K562 (cell line): ENCODE measurements around the gene TANK. TPM values are rescaled to one million over a fixed set of nuclear protein-coding genes. Genes with fewer than 3 reads are reported as not detected.

Experiments used
- ATAC-seq: fragments of 200-7000 bp; cut with Tn5 transposase; 3 replicates; pipeline ENCODE4 v1.9.1; 2020; ENCODE audit warnings: moderate library complexity
- BruUV-seq: library from RNA; stranded (reverse); fragments of 400-500 nt; replicated peaks from 2 replicates; lab custom pipeline; 2021; lab: Mats Ljungman, UMichigan
- CTCF ChIA-PET: fragments of 300-600 bp; formaldehyde crosslinking; extraction: SDS; loops from one replicate; lab custom pipeline; 2021; ENCODE audit warnings: low intra/inter-chr PET ratio; lab: Yijun Ruan, JAX
- POLR2A ChIA-PET: fragments of 300-600, 350-650 bp; sonication (Branson Sonifier 250); formaldehyde crosslinking; extraction: SDS; loops from one replicate; lab custom pipeline; 2021; ENCODE audit warnings: antibody characterized with exemption, inconsistent platforms; lab: Yijun Ruan, JAX
- DNase-seq, 4 experiments: peaks; one replicate each; pipeline versions ENCODE4 v3.0.0 to v3.0.0-alpha.2; 2011 to 2018; ENCODE audit warnings: low spot score in 3 of 4, mixed read lengths in 3 of 4; ENCODE audit errors: extremely low read depth in 1 of 4
- FAIRE-seq: peaks from 2 replicates; lab custom pipeline; 2011; peaks lifted over from hg19 to GRCh38; lab: Jason Lieb, UNC
- H2AFZ ChIP-seq: 2 replicates; pipeline ENCODE4 v1.6.0; 2011; ENCODE audit warnings: low read depth, low read length, control low read depth, inconsistent platforms
- H3K27ac ChIP-seq: fragments of 200-600 bp; 3 replicates; pipeline ENCODE4 v1.8.0; 2011; ENCODE audit warnings: low read depth, mild to moderate bottlenecking, control low read depth, inconsistent platforms, low read length, moderate library complexity, mixed read lengths; ENCODE audit errors: extremely low read depth
- H3K27me3 ChIP-seq, 2 experiments: fragments of 300-600 bp in 1 of 2; 2 replicates in 1 of 2; 3 replicates in 1 of 2; pipeline versions ENCODE4 v1.6.0 to v1.8.0; 2011; ENCODE audit warnings: inconsistent platforms in 2 of 2, low read length in 2 of 2, mild to moderate bottlenecking in 1 of 2, mixed read lengths in 1 of 2, moderate library complexity in 1 of 2; ENCODE audit not compliant: control insufficient read depth in 2 of 2, insufficient read depth in 2 of 2
- H3K36me3 ChIP-seq: fragments of 300-600 bp; 3 replicates; pipeline ENCODE4 v1.8.0; 2011; ENCODE audit warnings: mild to moderate bottlenecking, low read length, inconsistent platforms; ENCODE audit not compliant: control insufficient read depth, insufficient read depth
- H3K4me1 ChIP-seq, 2 experiments: fragments of 200-600 bp in 1 of 2; replicated peaks in 1 of 2; 2 replicates in 1 of 2; 3 replicates in 1 of 2; pipeline versions ENCODE4 v1.5.1 to v1.8.0; 2011; ENCODE audit warnings: inconsistent platforms in 2 of 2, low read length in 2 of 2, mild to moderate bottlenecking in 1 of 2, mixed read lengths in 1 of 2, moderate library complexity in 1 of 2; ENCODE audit not compliant: control insufficient read depth in 2 of 2, insufficient read depth in 2 of 2
- H3K4me2 ChIP-seq: 2 replicates; pipeline ENCODE4 v1.6.1; 2011; ENCODE audit warnings: low read length, control low read depth, inconsistent platforms, mixed read lengths; ENCODE audit not compliant: insufficient read depth
- H3K4me3 ChIP-seq: fragments of 200-600 bp; sonication (generic), shearing (Covaris generic); 2 replicates; pipeline ENCODE4 v1.5.1; 2016; ENCODE audit warnings: control low read depth, inconsistent platforms
- H3K79me2 ChIP-seq: fragments of 200-600 bp; 3 replicates; pipeline ENCODE4 v1.8.0; 2011; ENCODE audit warnings: low read length, inconsistent platforms; ENCODE audit not compliant: control insufficient read depth, insufficient read depth
- H3K9ac ChIP-seq, 2 experiments: 2 replicates each; pipeline versions ENCODE4 v1.6.0 to v1.6.1; 2011; ENCODE audit warnings: low read depth in 2 of 2, low read length in 2 of 2, control low read depth in 1 of 2, inconsistent platforms in 1 of 2, mild to moderate bottlenecking in 1 of 2, mixed read lengths in 1 of 2; ENCODE audit not compliant: insufficient read depth in 1 of 2
- H3K9me1 ChIP-seq: one replicate; pipeline ENCODE4 v1.6.0; 2011; ENCODE audit warnings: inconsistent platforms, mild to moderate bottlenecking, low read length, moderate library complexity; ENCODE audit not compliant: control insufficient read depth, insufficient read depth
- H3K9me3 ChIP-seq: replicated peaks from 2 replicates; pipeline ENCODE4 v1.5.1; 2011; ENCODE audit warnings: low read depth, low read length, inconsistent platforms; ENCODE audit not compliant: control insufficient read depth, insufficient read depth
- H4K20me1 ChIP-seq: replicated peaks from 2 replicates; pipeline ENCODE4 v1.6.1; 2011; ENCODE audit warnings: low read length, inconsistent platforms, mixed read lengths; ENCODE audit not compliant: control insufficient read depth, insufficient read depth
- GATA2 ChIP-seq: sonication (generic); formaldehyde crosslinking; IDR thresholded peaks from 2 replicates; pipeline ENCODE4 v1.4.0; 2020; ENCODE audit warnings: mild to moderate bottlenecking, missing genetic modification reagents
- MTA2 ChIP-seq: fragments of 450-650 bp; IDR thresholded peaks from 2 replicates; pipeline ENCODE4 v1.6.1; 2016; ENCODE audit warnings: low read depth
- NR3C1 ChIP-seq: sonication (generic); formaldehyde crosslinking; IDR thresholded peaks from 2 replicates; pipeline ENCODE4 v1.8.1; 2022; ENCODE audit warnings: missing genetic modification reagents
- ZNF318 ChIP-seq, 2 experiments: fragments of 450-650 bp; IDR thresholded peaks; 2 replicates each; pipeline ENCODE4 v1.6.1; 2016; ENCODE audit warnings: mild to moderate bottlenecking in 2 of 2, borderline replicate concordance in 1 of 2, low read depth in 1 of 2, moderate library complexity in 1 of 2
- WGBS: fragments of 100-300 bp; shearing (Covaris generic); methylation state at CpG from one replicate; pipeline ENCODE4 v1.1.6; 2016; ENCODE audit warnings: low coverage, mixed read lengths; ENCODE audit not compliant: insufficient coverage; ENCODE audit errors: missing lambda C conversion rate; 5-methylcytosine and 5-hydroxymethylcytosine counted together
- in situ Hi-C: fragments of 300-500 bp; cut with MboI; formaldehyde crosslinking; loops from 4 replicates; pipeline ENCODE4 v1.15.0; 2018; ENCODE audit warnings: inconsistent platforms, mixed read lengths
- intact Hi-C: fragments of 100-400 bp; cut with micrococcal nuclease; formaldehyde crosslinking; loops from 2 replicates; pipeline ENCODE4 v1.14.2; 2022
- polyA plus RNA-seq, 8 experiments: library from polyadenylated mRNA; depleted of rRNA in 4 of 8; stranded (reverse) in 5 of 8; unstranded in 3 of 8; fragments of >200 nt; fragmentation: Nextera tagmentation in 2 of 8; fragmentation: Illumina TruSeq in 1 of 8; extraction: Ambion mirVana in 2 of 8; extraction: Trizol in 1 of 8; gene quantifications; 2 replicates each; pipeline versions ENCODE4 v1.2.1 to v1.2.3, GENCODE V29; 2011 to 2014; ENCODE audit warnings: inconsistent platforms in 1 of 8, missing spikeins in 1 of 8
- total RNA-seq, 7 experiments: library from RNA; depleted of rRNA in 6 of 7; stranded (reverse); fragments of >200 nt in 6 of 7; fragmentation: Illumina TruSeq in 2 of 7; extraction: Trizol in 2 of 7; gene quantifications; 2 replicates each; pipeline versions ENCODE4 v1.2.1 to v1.2.3, GENCODE V29; 2011 to 2021; ENCODE audit warnings: low replicate concordance in 1 of 7

TANK gene
- total and polyA plus RNA-seq, 9 of the 15 experiments (the other 6 are each of a cell fraction or from before 2014, with no cell fraction given), result 43.0 to 91.5 (median 54.4) TPM

- Histone ChIP-seq H3K27me3 (no peaks in the 10 kb centered on the region), H3K36me3 (peaks cover 34% of the 10 kb centered on the region; the same call in 2 of the 3 replicates), H3K4me2 (no peak overlapping the region), H3K4me3 (no peak overlapping the region), H3K9me3 (no peaks in the 10 kb centered on the region), H3K27ac (no peak overlapping the region), H3K79me2 (no peaks in the 10 kb centered on the region), H2AFZ (no peak overlapping the region), H3K9ac (no peak overlapping the region), H4K20me1 (no peaks in the 10 kb centered on the region), H3K9me1 (no peaks in the 10 kb centered on the region), H3K4me1 (no peaks in the 10 kb centered on the region)
- FAIRE-seq (peak; percentile 48), ATAC-seq (peak; percentile 77), DNase-seq (peak; percentile 24 to 58 (median 32))
- POLR2A ChIA-PET, result interaction anchor here (1.0 to 1.5 kb wide), 2 partner anchors 8 to 13 kb away, joined by 4 to 5 read pairs; no protein-coding TSS in a partner anchor
- in situ Hi-C loops (no loop called here), intact Hi-C loops (loop anchor here (1.0 to 5.0 kb wide), 2 partner anchors 50 to 899 kb away; no protein-coding TSS in a partner anchor)
- CTCF ChIA-PET, result interaction anchor here (1.0 to 1.9 kb wide), 3 partner anchors 50 to 901 kb away, joined by 4 to 10 read pairs (median 5); no protein-coding TSS in a partner anchor
- WGBS, result 49% methylated on average over 3 of the region's 3 CpGs
- BruUV-seq, result no TSS peak
- no peak for TF ChIP-seq GATA2 (CRISPR knock-in tag)
- no peak for TF ChIP-seq NR3C1 (CRISPR knock-in tag)
- TF ChIP-seq MTA2, result no peak
- TF ChIP-seq ZNF318 (IDR thresholded peaks at IDR 0.05; ENCODE audit: borderline replicate concordance in 1 of 2, low read depth in 1 of 2), result 0 out of 4 replicates have a peak, but pooled peaks of 1 of the 2 experiments have one; percentile 43
These were observed 63.0 kb downstream of the TANK start for GRCh38 chr2:161223139-161223732.
